Ascending aorta (tissue), 2 donors: Measurements from ENCODE around the gene ATP8A1. TPM values are rescaled to one million over a fixed set of nuclear protein-coding genes. Genes with fewer than 3 reads are reported as not detected.

Experiments used
- DNase-seq, 2 donors: peaks; one replicate each; pipeline ENCODE4 v3.0.0-alpha.2; 2019; ENCODE audit warnings: low spot score in 2 of 2
- H3K27ac ChIP-seq, 2 donors: fragments of 200-600 bp; sonication (generic); one replicate each; pipeline ENCODE4 v1.5.1; 2016 to 2017; ENCODE audit warnings: mild to moderate bottlenecking in 1 of 2
- H3K27me3 ChIP-seq: fragments of 200-600 bp; sonication (generic); one replicate; pipeline ENCODE4 v1.5.1; 2017
- H3K36me3 ChIP-seq, 2 donors: fragments of 200-600 bp; sonication (generic); one replicate each; pipeline ENCODE4 v1.5.1; 2016
- H3K4me1 ChIP-seq, 2 donors: fragments of 200-600 bp; sonication (generic); one replicate each; pipeline ENCODE4 v1.5.1; 2016 to 2017; ENCODE audit warnings: mild to moderate bottlenecking in 1 of 2
- H3K4me3 ChIP-seq, 2 donors: fragments of 200-600 bp; sonication (generic); one replicate each; pipeline ENCODE4 v1.5.1; 2016 to 2017; ENCODE audit warnings: mild to moderate bottlenecking in 1 of 2
- H3K9me3 ChIP-seq, 2 donors: fragments of 200-600 bp; sonication (generic); one replicate each; pipeline ENCODE4 v1.5.1; 2016
- CTCF ChIP-seq, 3 experiments: fragments of 200-600 bp in 2 of 3; fragments of 450-650 bp in 1 of 3; sonication (generic) in 2 of 3; IDR thresholded peaks; one replicate each; pipeline ENCODE4 v1.5.1; 2016 to 2019; ENCODE audit warnings: antibody characterized with exemption in 3 of 3, mild to moderate bottlenecking in 1 of 3, moderate library complexity in 1 of 3
- intact Hi-C: fragments of 100-400 bp; cut with DNase I; formaldehyde crosslinking; loops from one replicate; pipeline ENCODE4 v1.15.1; 2023
- total RNA-seq: library from RNA; depleted of rRNA; stranded (reverse); fragments of >200 nt; gene quantifications from one replicate; pipeline ENCODE4 v1.1.0, GENCODE V29; 2016

Gene ATP8A1
- total RNA-seq, 1 donor from 2014 or later, result 11.4 TPM

DNA sequence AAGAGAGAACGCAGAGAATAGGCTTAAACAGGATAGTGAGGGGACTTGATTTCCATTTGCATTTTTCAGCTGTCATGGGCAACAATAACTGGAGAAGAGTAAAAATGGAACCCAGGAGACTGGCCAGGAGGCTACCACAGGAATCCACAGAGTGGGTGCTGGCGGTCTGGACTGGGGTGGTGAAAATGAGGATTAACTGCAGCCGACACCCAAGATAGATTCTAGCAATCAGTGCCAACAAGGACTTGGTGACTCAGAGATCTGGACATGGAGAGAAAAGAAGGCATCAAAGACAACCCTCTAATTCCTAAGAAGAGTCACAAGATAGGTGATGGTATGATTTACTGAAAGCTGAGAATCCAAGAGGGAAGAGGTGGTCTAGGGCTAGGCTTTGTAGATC, 102.8 kb downstream of the ATP8A1 start:
- TF ChIP-seq CTCF (IDR thresholded peaks at IDR 0.05), result no peak
- no peak overlapping the region for H3K27ac ChIP-seq
- peaks cover 0 to 5% of the 10 kb centered on the region in 2 donors for H3K36me3 ChIP-seq
- no peaks in the 10 kb centered on the region for H3K9me3 ChIP-seq
- no peak overlapping the region for H3K4me3 ChIP-seq
- no peaks in the 10 kb centered on the region for H3K4me1 ChIP-seq
- no peaks in the 10 kb centered on the region for H3K27me3 ChIP-seq
- no peak for DNase-seq
- intact Hi-C loops, result no loop called here

- H3K27ac ChIP-seq, result no peak overlapping the region
Measured at GRCh38 chr4:42549896-42550295, 107.0 kb downstream of the ATP8A1 start.

GRCh38 chr4:42547805-42548204, 109.1 kb downstream of the ATP8A1 start:
- no peak overlapping the region for H3K4me3 ChIP-seq
- intact Hi-C loops, result no loop called here
- peaks cover 0 to 5% of the 10 kb centered on the region in 2 donors for H3K36me3 ChIP-seq
- H3K27me3 ChIP-seq, result no peaks in the 10 kb centered on the region
- no peak for DNase-seq
- no peak for TF ChIP-seq CTCF (IDR thresholded peaks at IDR 0.05)
- H3K27ac ChIP-seq, result no peak overlapping the region
- H3K9me3 ChIP-seq, result no peaks in the 10 kb centered on the region
- H3K4me1 ChIP-seq, result no peaks in the 10 kb centered on the region

More at GRCh38 chr4:42549896-42550295, 107.0 kb downstream of the ATP8A1 start:
- intact Hi-C loops, result no loop called here
- H3K27me3 ChIP-seq, result no peaks in the 10 kb centered on the region
- H3K36me3 ChIP-seq, result peaks cover 0 to 5% of the 10 kb centered on the region in 2 donors
- no peak for DNase-seq
- no peak for TF ChIP-seq CTCF (IDR thresholded peaks at IDR 0.05)
- H3K4me3 ChIP-seq, result no peak overlapping the region
- no peaks in the 10 kb centered on the region for H3K9me3 ChIP-seq
- no peaks in the 10 kb centered on the region for H3K4me1 ChIP-seq

GRCh38 chr4:42543762-42544161, 113.1 kb downstream of the ATP8A1 start:
- no peaks in the 10 kb centered on the region for H3K27me3 ChIP-seq
- no peaks in the 10 kb centered on the region for H3K4me1 ChIP-seq
- H3K4me3 ChIP-seq, result no peak overlapping the region
- no peaks in the 10 kb centered on the region for H3K9me3 ChIP-seq
- intact Hi-C loops, result no loop called here
- no peak for DNase-seq
- H3K27ac ChIP-seq, result no peak overlapping the region
- H3K36me3 ChIP-seq, result no peaks in the 10 kb centered on the region
- TF ChIP-seq CTCF (IDR thresholded peaks at IDR 0.05), result no peak

- Histone ChIP-seq H3K27ac (no peak overlapping the region), H3K9me3 (no peaks in the 10 kb centered on the region), H3K4me1 (no peaks in the 10 kb centered on the region), H3K36me3 (no peaks in the 10 kb centered on the region), H3K27me3 (no peaks in the 10 kb centered on the region), H3K4me3 (no peak overlapping the region)
- intact Hi-C loops, result no loop called here
- DNase-seq, result no peak
- no peak for TF ChIP-seq CTCF (IDR thresholded peaks at IDR 0.05)
Measured at GRCh38 chr4:42543126-42543525, 113.8 kb downstream of the ATP8A1 start.

GRCh38 chr4:42541647-42542046, 115.3 kb downstream of the ATP8A1 start:
- Histone ChIP-seq H3K27ac (no peak overlapping the region), H3K4me3 (no peak overlapping the region), H3K9me3 (no peaks in the 10 kb centered on the region), H3K36me3 (no peaks in the 10 kb centered on the region), H3K4me1 (no peaks in the 10 kb centered on the region), H3K27me3 (no peaks in the 10 kb centered on the region)
- no peak for TF ChIP-seq CTCF (IDR thresholded peaks at IDR 0.05)
- no peak for DNase-seq
- intact Hi-C loops, result no loop called here
